WTC11 (cell line): ENCODE results near the gene MARS1.

Source experiments
- ATF2 ChIP-seq: sonication (generic); formaldehyde crosslinking; IDR thresholded peaks from 2 replicates; pipeline ENCODE4 v1.8.1; 2022; ENCODE audit warnings: low read depth, missing genetic modification reagents, borderline replicate concordance
- CTCF ChIP-seq: fragments of 200-600 bp; IDR thresholded peaks from 2 replicates; pipeline ENCODE4 v1.8.0; 2022; ENCODE audit warnings: antibody characterized with exemption
- GABPB1 ChIP-seq: sonication (generic); formaldehyde crosslinking; IDR thresholded peaks from 2 replicates; pipeline ENCODE4 v1.8.1; 2023; ENCODE audit warnings: mild to moderate bottlenecking, missing genetic modification reagents
- MAX ChIP-seq: sonication (generic); formaldehyde crosslinking; IDR thresholded peaks from 2 replicates; pipeline ENCODE4 v1.8.0; 2022; ENCODE audit warnings: mild to moderate bottlenecking, missing genetic modification reagents
- PRRX2 ChIP-seq: fragments of 250-450 bp; sonication (Bioruptor Pico); IDR thresholded peaks from 2 replicates; pipeline ENCODE4 v1.8.0; 2021; ENCODE audit warnings: mild to moderate bottlenecking
- ZNF423 ChIP-seq: fragments of 250-450 bp; sonication (Bioruptor Pico); IDR thresholded peaks from 2 replicates; pipeline ENCODE4 v2.1.2; 2022; ENCODE audit warnings: mild to moderate bottlenecking, moderate library complexity
- ZNF532 ChIP-seq: fragments of 250-450 bp; sonication (Bioruptor Pico); IDR thresholded peaks from 2 replicates; pipeline ENCODE4 v1.9.0; 2021; ENCODE audit warnings: mild to moderate bottlenecking, borderline replicate concordance

GRCh38 chr12:57474862-57475261 lies 13.0 kb upstream of the MARS1 start:
- TF ChIP-seq ZNF423 (CRISPR knock-in tag) (no peak), ATF2 (CRISPR knock-in tag) (no peak), CTCF (no peak), ZNF532 (CRISPR knock-in tag) (no peak), PRRX2 (no peak), GABPB1 (CRISPR knock-in tag) (no peak), MAX (CRISPR knock-in tag) (no peak)
